K562 (cell line): ENCODE measurements around the gene MRPL54.

Experiments
- CTCF ChIP-seq, 3 experiments: IDR thresholded peaks in 2 of 3; conservative IDR thresholded peaks in 1 of 3; 2 replicates each; pipeline ENCODE4 v1.5.1; 2011 to 2012; ENCODE audit warnings: low read length in 3 of 3, mild to moderate bottlenecking in 3 of 3, control low read depth in 2 of 3, improper control_type of control experiment in 1 of 3, inconsistent platforms in 1 of 3, low read depth in 1 of 3, mixed read lengths in 1 of 3, moderate library complexity in 1 of 3; ENCODE audit not compliant: insufficient read depth in 2 of 3
- EP300 ChIP-seq: IDR thresholded peaks from 2 replicates; pipeline ENCODE4 v1.6.1; 2012; ENCODE audit warnings: low read length, improper control_type of control experiment
- JUND ChIP-seq, 2 experiments: IDR thresholded peaks; 2 replicates in 1 of 2; 3 replicates in 1 of 2; pipeline ENCODE4 v1.6.1; 2011; ENCODE audit warnings: borderline replicate concordance in 2 of 2, low read depth in 2 of 2, low read length in 2 of 2, improper control_type of control experiment in 1 of 2, missing biosample characterization in 1 of 2, missing genetic modification characterization in 1 of 2, missing genetic modification reagents in 1 of 2
- MAFK ChIP-seq: IDR thresholded peaks from 2 replicates; pipeline ENCODE4 v1.6.1; 2011; ENCODE audit warnings: low read length, improper control_type of control experiment
- RAD21 ChIP-seq, 2 experiments: fragments of 250-450 bp in 1 of 2; fragments of 450-650 bp in 1 of 2; sonication (Bioruptor Pico) in 1 of 2; formaldehyde crosslinking in 1 of 2; IDR thresholded peaks in 1 of 2; conservative IDR thresholded peaks in 1 of 2; 2 replicates each; pipeline versions ENCODE4 v1.4.0 to v1.8.0; 2020 to 2022; ENCODE audit warnings: mild to moderate bottlenecking in 2 of 2, moderate library complexity in 1 of 2
- SRF ChIP-seq, 2 experiments: fragments of 250-450, 450-650 bp in 1 of 2; sonication (Bioruptor Pico) in 1 of 2; sonication (generic) in 1 of 2; formaldehyde crosslinking; IDR thresholded peaks; 2 replicates each; pipeline versions ENCODE4 v1.5.0 to v1.5.1; 2020 to 2022; ENCODE audit warnings: mild to moderate bottlenecking in 1 of 2, missing genetic modification reagents in 1 of 2
- TEAD2 ChIP-seq: fragments of 450-650 bp; IDR thresholded peaks from 2 replicates; pipeline ENCODE4 v1.6.1; 2016; ENCODE audit warnings: missing genetic modification characterization, control low read depth, missing compliant biosample characterization
- ZNF282 ChIP-seq: sonication (generic); formaldehyde crosslinking; IDR thresholded peaks from 2 replicates; pipeline ENCODE4 v1.8.1; 2023; ENCODE audit warnings: missing genetic modification reagents
- ZNF408 ChIP-seq: fragments of 250-450 bp; sonication (Bioruptor Pico); IDR thresholded peaks from 2 replicates; pipeline ENCODE4 v1.4.0; 2020; ENCODE audit warnings: low read depth, mild to moderate bottlenecking, moderate library complexity
- TF ChIP-seq, protein P1 (sequence below): fragments of 450-650 bp; formaldehyde crosslinking; IDR thresholded peaks from 2 replicates; pipeline ENCODE4 v1.4.0; 2022; ENCODE audit warnings: mild to moderate bottlenecking, moderate library complexity
- TF ChIP-seq, protein P2 (sequence below): sonication (generic); formaldehyde crosslinking; IDR thresholded peaks from 2 replicates; pipeline ENCODE4 v1.8.0; 2022; ENCODE audit warnings: mild to moderate bottlenecking, low read depth, missing genetic modification reagents
- TF ChIP-seq, protein P3 (sequence below): sonication (generic); formaldehyde crosslinking; IDR thresholded peaks from 2 replicates; pipeline ENCODE4 v1.8.1; 2023; ENCODE audit warnings: mild to moderate bottlenecking, missing genetic modification reagents, moderate library complexity
- TF ChIP-seq, protein P4 (sequence below), 2 experiments: IDR thresholded peaks; 2 replicates each; pipeline ENCODE4 v1.6.1; 2011; ENCODE audit warnings: borderline replicate concordance in 1 of 2, control low read depth in 1 of 2, low read depth in 1 of 2, low read length in 1 of 2, mild to moderate bottlenecking in 1 of 2, mixed read lengths in 1 of 2, moderate library complexity in 1 of 2; ENCODE audit not compliant: insufficient read depth in 1 of 2, insufficient read length in 1 of 2, poor library complexity in 1 of 2, severe bottlenecking in 1 of 2; ENCODE audit errors: extremely low read depth in 1 of 2
- TF ChIP-seq, protein P5 (sequence below): conservative IDR thresholded peaks from 2 replicates; pipeline ENCODE4 v1.6.1; 2011; ENCODE audit warnings: low read depth, mild to moderate bottlenecking, low read length; ENCODE audit not compliant: control insufficient read depth

DNA sequence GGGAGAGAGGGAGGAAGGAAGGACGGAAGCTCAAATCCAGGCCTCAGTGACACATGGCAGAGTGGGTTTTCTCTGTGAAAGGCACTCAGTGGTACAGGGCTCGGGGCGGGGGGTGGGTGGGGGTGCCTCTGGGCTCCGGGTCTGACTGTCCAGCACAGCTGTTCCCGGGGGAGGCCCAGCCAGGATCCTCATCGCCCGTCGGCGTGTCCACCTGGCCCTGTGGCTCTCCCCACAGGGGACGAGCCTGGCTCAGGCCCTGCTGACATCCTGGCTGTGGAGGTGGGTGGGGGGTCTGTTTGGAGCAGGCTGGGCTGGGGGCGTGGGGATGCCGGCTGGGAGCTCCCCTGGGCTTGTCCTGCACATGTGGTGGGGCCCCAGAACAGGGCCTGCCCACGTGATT, 41.9 kb downstream of the MRPL54 start:
- TF ChIP-seq CTCF (IDR thresholded peaks at IDR 0.05 in 2 of 3, conservative IDR thresholded peaks at IDR 0.05 in 1 of 3; ENCODE audit: insufficient read depth in 2 of 3, low read depth in 1 of 3, low read length in 3 of 3) = no peak
- TF ChIP-seq, protein P1, sequence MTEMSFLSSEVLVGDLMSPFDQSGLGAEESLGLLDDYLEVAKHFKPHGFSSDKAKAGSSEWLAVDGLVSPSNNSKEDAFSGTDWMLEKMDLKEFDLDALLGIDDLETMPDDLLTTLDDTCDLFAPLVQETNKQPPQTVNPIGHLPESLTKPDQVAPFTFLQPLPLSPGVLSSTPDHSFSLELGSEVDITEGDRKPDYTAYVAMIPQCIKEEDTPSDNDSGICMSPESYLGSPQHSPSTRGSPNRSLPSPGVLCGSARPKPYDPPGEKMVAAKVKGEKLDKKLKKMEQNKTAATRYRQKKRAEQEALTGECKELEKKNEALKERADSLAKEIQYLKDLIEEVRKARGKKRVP = no peak
- TF ChIP-seq, protein P2, sequence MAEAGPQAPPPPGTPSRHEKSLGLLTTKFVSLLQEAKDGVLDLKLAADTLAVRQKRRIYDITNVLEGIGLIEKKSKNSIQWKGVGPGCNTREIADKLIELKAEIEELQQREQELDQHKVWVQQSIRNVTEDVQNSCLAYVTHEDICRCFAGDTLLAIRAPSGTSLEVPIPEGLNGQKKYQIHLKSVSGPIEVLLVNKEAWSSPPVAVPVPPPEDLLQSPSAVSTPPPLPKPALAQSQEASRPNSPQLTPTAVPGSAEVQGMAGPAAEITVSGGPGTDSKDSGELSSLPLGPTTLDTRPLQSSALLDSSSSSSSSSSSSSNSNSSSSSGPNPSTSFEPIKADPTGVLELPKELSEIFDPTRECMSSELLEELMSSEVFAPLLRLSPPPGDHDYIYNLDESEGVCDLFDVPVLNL (CRISPR knock-in tag) = no peak
- no peak for TF ChIP-seq ZNF282 (CRISPR knock-in tag)
- no peak for TF ChIP-seq MAFK
- no peak for TF ChIP-seq TEAD2 (tag)
- TF ChIP-seq, protein P3, sequence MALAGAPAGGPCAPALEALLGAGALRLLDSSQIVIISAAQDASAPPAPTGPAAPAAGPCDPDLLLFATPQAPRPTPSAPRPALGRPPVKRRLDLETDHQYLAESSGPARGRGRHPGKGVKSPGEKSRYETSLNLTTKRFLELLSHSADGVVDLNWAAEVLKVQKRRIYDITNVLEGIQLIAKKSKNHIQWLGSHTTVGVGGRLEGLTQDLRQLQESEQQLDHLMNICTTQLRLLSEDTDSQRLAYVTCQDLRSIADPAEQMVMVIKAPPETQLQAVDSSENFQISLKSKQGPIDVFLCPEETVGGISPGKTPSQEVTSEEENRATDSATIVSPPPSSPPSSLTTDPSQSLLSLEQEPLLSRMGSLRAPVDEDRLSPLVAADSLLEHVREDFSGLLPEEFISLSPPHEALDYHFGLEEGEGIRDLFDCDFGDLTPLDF (CRISPR knock-in tag) = no peak
- TF ChIP-seq JUND (IDR thresholded peaks at IDR 0.05; ENCODE audit: borderline replicate concordance, low read depth, low read length) = no peak
- no peak for TF ChIP-seq JUND (tag; IDR thresholded peaks at IDR 0.05; ENCODE audit: borderline replicate concordance, low read depth, low read length)
- TF ChIP-seq, protein P4, sequence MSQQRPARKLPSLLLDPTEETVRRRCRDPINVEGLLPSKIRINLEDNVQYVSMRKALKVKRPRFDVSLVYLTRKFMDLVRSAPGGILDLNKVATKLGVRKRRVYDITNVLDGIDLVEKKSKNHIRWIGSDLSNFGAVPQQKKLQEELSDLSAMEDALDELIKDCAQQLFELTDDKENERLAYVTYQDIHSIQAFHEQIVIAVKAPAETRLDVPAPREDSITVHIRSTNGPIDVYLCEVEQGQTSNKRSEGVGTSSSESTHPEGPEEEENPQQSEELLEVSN (IDR thresholded peaks at IDR 0.05; ENCODE audit: borderline replicate concordance in 1 of 2, extremely low read depth in 1 of 2, insufficient read depth in 1 of 2, insufficient read length in 1 of 2, low read depth in 1 of 2, low read length in 1 of 2, poor library complexity in 1 of 2, severe bottlenecking in 1 of 2) = no peak
- TF ChIP-seq RAD21 (CRISPR knock-in tag; conservative IDR thresholded peaks at IDR 0.05 in 1 of 2, IDR thresholded peaks at IDR 0.05 in 1 of 2) = no peak
- TF ChIP-seq SRF (CRISPR knock-in tag; IDR thresholded peaks at IDR 0.05) = no peak
- TF ChIP-seq, protein P5, sequence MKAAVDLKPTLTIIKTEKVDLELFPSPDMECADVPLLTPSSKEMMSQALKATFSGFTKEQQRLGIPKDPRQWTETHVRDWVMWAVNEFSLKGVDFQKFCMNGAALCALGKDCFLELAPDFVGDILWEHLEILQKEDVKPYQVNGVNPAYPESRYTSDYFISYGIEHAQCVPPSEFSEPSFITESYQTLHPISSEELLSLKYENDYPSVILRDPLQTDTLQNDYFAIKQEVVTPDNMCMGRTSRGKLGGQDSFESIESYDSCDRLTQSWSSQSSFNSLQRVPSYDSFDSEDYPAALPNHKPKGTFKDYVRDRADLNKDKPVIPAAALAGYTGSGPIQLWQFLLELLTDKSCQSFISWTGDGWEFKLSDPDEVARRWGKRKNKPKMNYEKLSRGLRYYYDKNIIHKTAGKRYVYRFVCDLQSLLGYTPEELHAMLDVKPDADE = no peak
- TF ChIP-seq ZNF408 (CRISPR knock-in tag) = no peak
- TF ChIP-seq EP300 = no peak
